Neural cell (in vitro differentiated cells): ENCODE data around the gene HVCN1. TPM values are rescaled to one million over a fixed set of nuclear protein-coding genes. Genes with fewer than 3 reads are reported as not detected.

Experiments
- H2AFZ ChIP-seq: fragments of 200-600, 300-800 bp; sonication (generic), shearing (Covaris generic); 2 replicates; pipeline ENCODE4 v1.6.0; 2014; ENCODE audit warnings: low read depth, mild to moderate bottlenecking, antibody characterized with exemption, low read length, moderate library complexity
- H3F3A ChIP-seq: fragments of 200-600 bp; shearing (Covaris generic); 2 replicates; pipeline ENCODE4 v1.6.1; 2016; ENCODE audit warnings: mild to moderate bottlenecking, moderate library complexity, mixed read lengths, antibody characterized with exemption, low read length; ENCODE audit not compliant: insufficient read depth, poor library complexity, severe bottlenecking
- H3K27ac ChIP-seq: fragments of 200-600, 300-800 bp; sonication (generic), shearing (Covaris generic); 2 replicates; pipeline ENCODE4 v1.5.1; 2014; ENCODE audit warnings: mild to moderate bottlenecking, low read length, moderate library complexity
- H3K27me3 ChIP-seq: fragments of 300-800, 200-600 bp; sonication (generic), shearing (Covaris generic); 2 replicates; pipeline ENCODE4 v1.6.0; 2014; ENCODE audit warnings: mild to moderate bottlenecking, low read depth, low read length, moderate library complexity; ENCODE audit not compliant: insufficient read depth
- H3K36me3 ChIP-seq: fragments of 300-800, 200-600 bp; sonication (generic), shearing (Covaris generic); 2 replicates; pipeline ENCODE4 v1.5.1; 2014; ENCODE audit warnings: mild to moderate bottlenecking, antibody characterized with exemption, low read length, moderate library complexity; ENCODE audit not compliant: insufficient read depth
- H3K4me2 ChIP-seq: fragments of 300-800, 200-600 bp; sonication (generic), shearing (Covaris generic); 2 replicates; pipeline ENCODE4 v1.6.0; 2014; ENCODE audit warnings: mild to moderate bottlenecking, low read length
- H3K4me3 ChIP-seq: fragments of 300-800, 200-600 bp; sonication (generic), shearing (Covaris generic); 2 replicates; pipeline ENCODE4 v1.5.1; 2014; ENCODE audit warnings: mild to moderate bottlenecking, low read length, moderate library complexity
- H3K79me2 ChIP-seq: fragments of 200-600 bp; shearing (Covaris generic); replicated peaks from 2 replicates; pipeline ENCODE4 v1.6.0; 2014; ENCODE audit warnings: mild to moderate bottlenecking, low read length, moderate library complexity; ENCODE audit not compliant: insufficient read depth
- H3K9ac ChIP-seq: fragments of 300-800, 200-600 bp; sonication (generic), shearing (Covaris generic); 2 replicates; pipeline ENCODE4 v1.6.1; 2016; ENCODE audit warnings: mild to moderate bottlenecking, low read length, mixed read lengths
- H3K9me2 ChIP-seq: fragments of 200-600 bp; shearing (Covaris generic); 2 replicates; pipeline ENCODE4 v1.6.1; 2016; ENCODE audit warnings: mild to moderate bottlenecking, low read length, mixed read lengths; ENCODE audit not compliant: insufficient read depth
- H3K9me3 ChIP-seq: fragments of 200-600, 300-800 bp; sonication (generic), shearing (Covaris generic); 2 replicates; pipeline ENCODE4 v1.6.1; 2016; ENCODE audit warnings: mild to moderate bottlenecking, mixed run types, low read length, moderate library complexity, mixed read lengths
- H4K20me1 ChIP-seq: fragments of 200-600 bp; shearing (Covaris generic); 2 replicates; pipeline ENCODE4 v1.6.1; 2016; ENCODE audit warnings: mild to moderate bottlenecking, mixed run types; ENCODE audit not compliant: insufficient read depth
- CTCF ChIP-seq: fragments of 450-650 bp; IDR thresholded peaks from 2 replicates; pipeline ENCODE4 v1.5.1; 2014; ENCODE audit warnings: antibody characterized with exemption, mild to moderate bottlenecking, moderate library complexity; ENCODE audit not compliant: poor library complexity, severe bottlenecking
- EP300 ChIP-seq: fragments of 450-650 bp; conservative IDR thresholded peaks from 2 replicates; pipeline ENCODE4 v1.6.1; 2014; ENCODE audit warnings: antibody characterized with exemption, mild to moderate bottlenecking, moderate library complexity; ENCODE audit not compliant: poor library complexity, severe bottlenecking
- EZH2 ChIP-seq: fragments of 200-600, 300-800 bp; shearing (Covaris generic), sonication (generic); IDR thresholded peaks from 2 replicates; pipeline ENCODE4 v1.6.1; 2014; ENCODE audit warnings: antibody characterized with exemption, low read length, borderline replicate concordance, mild to moderate bottlenecking; ENCODE audit not compliant: insufficient read depth, poor library complexity, severe bottlenecking
- MXI1 ChIP-seq: fragments of 450-650 bp; conservative IDR thresholded peaks from 2 replicates; pipeline ENCODE4 v1.6.1; 2014; ENCODE audit warnings: antibody characterized with exemption, mild to moderate bottlenecking; ENCODE audit not compliant: poor library complexity, severe bottlenecking
- POLR2AphosphoS5 ChIP-seq: IDR thresholded peaks from 2 replicates; pipeline ENCODE4 v1.6.1; 2012
- RAD21 ChIP-seq: fragments of 450-650 bp; conservative IDR thresholded peaks from 2 replicates; pipeline ENCODE4 v1.6.1; 2014; ENCODE audit warnings: antibody characterized with exemption, mild to moderate bottlenecking, moderate library complexity
- REST ChIP-seq: IDR thresholded peaks from 2 replicates; pipeline ENCODE4 v1.6.1; 2012; ENCODE audit warnings: borderline replicate concordance
- SMC3 ChIP-seq: fragments of 450-650 bp; conservative IDR thresholded peaks from 2 replicates; pipeline ENCODE4 v1.6.1; 2014; ENCODE audit warnings: antibody characterized with exemption, mild to moderate bottlenecking, moderate library complexity; ENCODE audit not compliant: poor library complexity
- TAF1 ChIP-seq: IDR thresholded peaks from 2 replicates; pipeline ENCODE4 v1.6.1; 2012; ENCODE audit warnings: low read depth
- polyA plus RNA-seq: library from polyadenylated mRNA; depleted of rRNA; stranded (reverse); fragments of >200 nt; gene quantifications from 2 replicates; pipeline ENCODE4 v1.2.3, GENCODE V29; 2014

HVCN1 gene
- polyA plus RNA-seq, 1 donor from 2014 or later, result not detected

GRCh38 chr12:110680032-110680431 is 8.9 kb downstream of the HVCN1 start:
- no peaks in the 10 kb centered on the region for H4K20me1 ChIP-seq
- no peak overlapping the region for H3K4me2 ChIP-seq
- no peaks in the 10 kb centered on the region for H3K27me3 ChIP-seq
- H3K4me3 ChIP-seq, result no peak overlapping the region
- H3K27ac ChIP-seq, result no peak overlapping the region
- H3K36me3 ChIP-seq, result no peaks in the 10 kb centered on the region
- no peak overlapping the region for H3K9ac ChIP-seq
- H3K79me2 ChIP-seq, result no peaks in the 10 kb centered on the region
- no peaks in the 10 kb centered on the region for H3K9me2 ChIP-seq
- H2AFZ ChIP-seq, result no peak overlapping the region
- no peak for TF ChIP-seq TAF1
- no peak for TF ChIP-seq REST
- TF ChIP-seq EP300, result no peak
- no peak for TF ChIP-seq EZH2
- TF ChIP-seq MXI1, result no peak
- no peak for TF ChIP-seq RAD21
- no peak for TF ChIP-seq SMC3
- TF ChIP-seq POLR2AphosphoS5, result no peak
- no peak for TF ChIP-seq CTCF
- no peaks in the 10 kb centered on the region for H3F3A ChIP-seq
- no peaks in the 10 kb centered on the region for H3K9me3 ChIP-seq

GRCh38 chr12:110679201-110679600 is 9.7 kb downstream of the HVCN1 start:
- Histone ChIP-seq H4K20me1 (no peaks in the 10 kb centered on the region), H3F3A (no peaks in the 10 kb centered on the region), H3K9me2 (no peaks in the 10 kb centered on the region), H3K9ac (no peak overlapping the region), H3K4me3 (no peak overlapping the region), H2AFZ (no peak overlapping the region), H3K4me2 (no peak overlapping the region), H3K27me3 (no peaks in the 10 kb centered on the region), H3K36me3 (no peaks in the 10 kb centered on the region), H3K79me2 (no peaks in the 10 kb centered on the region), H3K9me3 (no peaks in the 10 kb centered on the region), H3K27ac (no peak overlapping the region)
- no peak for TF ChIP-seq SMC3
- TF ChIP-seq RAD21, result no peak
- TF ChIP-seq EZH2, result no peak
- no peak for TF ChIP-seq REST
- no peak for TF ChIP-seq POLR2AphosphoS5
- no peak for TF ChIP-seq EP300
- TF ChIP-seq CTCF, result no peak
- TF ChIP-seq TAF1, result no peak
- TF ChIP-seq MXI1, result no peak
